Neural crest cell (in vitro differentiated cells): ENCODE measurements around the gene CYSRT1. TPM values are rescaled to one million over a fixed set of nuclear protein-coding genes. Genes with fewer than 3 reads are reported as not detected.

Experiments used
- DNase-seq: peaks from one replicate; pipeline ENCODE4 v3.0.0; 2021; ENCODE audit warnings: low read depth, mixed read lengths, low spot score
- H3K27ac Mint-ChIP-seq: one replicate; pipeline ENCODE4 v1.8.0; 2021; ENCODE audit warnings: mild to moderate bottlenecking, mixed read lengths; ENCODE audit not compliant: unreplicated experiment
- H3K27me3 Mint-ChIP-seq: 2 replicates; pipeline ENCODE4 v1.8.0; 2021; ENCODE audit warnings: low read depth, mild to moderate bottlenecking, mixed read lengths
- H3K36me3 Mint-ChIP-seq: 2 replicates; pipeline ENCODE4 v1.8.0; 2021; ENCODE audit warnings: low read depth, mild to moderate bottlenecking, mixed read lengths
- H3K4me1 Mint-ChIP-seq: 2 replicates; pipeline ENCODE4 v1.8.0; 2021; ENCODE audit warnings: mixed read lengths
- H3K4me3 Mint-ChIP-seq: one replicate; pipeline ENCODE4 v1.8.0; 2021; ENCODE audit warnings: mild to moderate bottlenecking, mixed read lengths
- H3K9me3 Mint-ChIP-seq: 2 replicates; pipeline ENCODE4 v1.8.0; 2021; ENCODE audit warnings: mixed read lengths
- CTCF ChIP-seq: fragments of 200-600 bp; sonication (generic); conservative IDR thresholded peaks from 2 replicates; pipeline ENCODE4 v1.5.0; 2021; ENCODE audit warnings: antibody characterized with exemption, mild to moderate bottlenecking
- total RNA-seq: library from RNA; stranded (reverse); gene quantifications from 2 replicates; pipeline ENCODE4 v1.2.1, GENCODE V29; 2021

The CYSRT1 gene
- total RNA-seq, 1 donor from 2014 or later: 1.2 TPM

GRCh38 chr9:137206602-137207001, 18.4 kb upstream of the CYSRT1 start:
- Mint-ChIP-seq H3K9me3 (no peaks in the 10 kb centered on the region), H3K27me3 (no peaks in the 10 kb centered on the region), H3K36me3 (peaks cover 7% of the 10 kb centered on the region), H3K27ac (peak overlapping the region; percentile 94), H3K4me3 (peak overlapping the region; percentile 94), H3K4me1 (peaks cover 38% of the 10 kb centered on the region)
- TF ChIP-seq CTCF: no peak
- no peak for DNase-seq

- DNase-seq: no peak
- H3K9me3 Mint-ChIP-seq: no peaks in the 10 kb centered on the region
- H3K27me3 Mint-ChIP-seq: no peaks in the 10 kb centered on the region
- TF ChIP-seq CTCF: no peak
- H3K4me3 Mint-ChIP-seq: no peak overlapping the region
- peaks cover 11% of the 10 kb centered on the region for H3K4me1 Mint-ChIP-seq
- H3K27ac Mint-ChIP-seq: no peak overlapping the region
- H3K36me3 Mint-ChIP-seq: peaks cover 9% of the 10 kb centered on the region
Observed at GRCh38 chr9:137211532-137211931, 13.4 kb upstream of the CYSRT1 start.

GRCh38 chr9:137212520-137212919, 12.5 kb upstream of the CYSRT1 start:
- Mint-ChIP-seq H3K9me3 (no peaks in the 10 kb centered on the region), H3K27ac (no peak overlapping the region), H3K4me3 (no peak overlapping the region), H3K36me3 (peaks cover 4% of the 10 kb centered on the region), H3K4me1 (peaks cover 1% of the 10 kb centered on the region), H3K27me3 (no peaks in the 10 kb centered on the region)
- DNase-seq: no peak
- TF ChIP-seq CTCF: no peak

- no peak for DNase-seq
- Mint-ChIP-seq H3K36me3 (peaks cover 2% of the 10 kb centered on the region), H3K27me3 (no peaks in the 10 kb centered on the region), H3K27ac (no peak overlapping the region), H3K4me1 (no peaks in the 10 kb centered on the region), H3K9me3 (no peaks in the 10 kb centered on the region), H3K4me3 (peak overlapping the region; percentile 11)
- no peak for TF ChIP-seq CTCF
Observed at GRCh38 chr9:137213160-137214060, 11.6 kb upstream of the CYSRT1 start.

- Mint-ChIP-seq H3K9me3 (no peaks in the 10 kb centered on the region), H3K27me3 (no peaks in the 10 kb centered on the region), H3K4me1 (no peaks in the 10 kb centered on the region), H3K4me3 (no peak overlapping the region), H3K27ac (no peak overlapping the region), H3K36me3 (peaks cover 2% of the 10 kb centered on the region)
- TF ChIP-seq CTCF: no peak
- DNase-seq: no peak
Observed at GRCh38 chr9:137214620-137215019, 10.4 kb upstream of the CYSRT1 start.
